SHP77 (cell line): ENCODE results near the gene SOX8.

Experiments
- DNase-seq, 2 experiments: peaks; one replicate each; lab custom pipeline; 2025; lab: John Stamatoyannopoulos, UW

Gene SOX8

GRCh38 chr16:1026784-1027500, 45.4 kb downstream of the SOX8 start:
- DNase-seq: no peak

DNA sequence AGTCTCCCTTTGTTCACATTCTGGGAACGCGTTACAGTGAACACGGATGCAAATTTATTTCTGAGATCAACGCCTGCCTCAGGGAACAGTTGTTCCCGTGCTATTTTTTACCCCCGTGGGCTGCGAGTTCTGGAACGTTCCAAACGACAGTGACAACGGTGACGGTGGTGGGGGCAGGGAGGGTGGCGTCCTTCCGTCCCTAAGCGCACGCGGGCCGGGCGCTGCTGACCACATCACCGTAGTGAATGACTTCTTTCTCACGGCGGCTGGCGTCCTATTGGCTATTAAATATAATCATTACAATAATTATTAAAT, 45.9 kb downstream of the SOX8 start:
- no peak for DNase-seq

GRCh38 chr16:1028056-1028455, 46.5 kb downstream of the SOX8 start:
- no peak for DNase-seq

DNA sequence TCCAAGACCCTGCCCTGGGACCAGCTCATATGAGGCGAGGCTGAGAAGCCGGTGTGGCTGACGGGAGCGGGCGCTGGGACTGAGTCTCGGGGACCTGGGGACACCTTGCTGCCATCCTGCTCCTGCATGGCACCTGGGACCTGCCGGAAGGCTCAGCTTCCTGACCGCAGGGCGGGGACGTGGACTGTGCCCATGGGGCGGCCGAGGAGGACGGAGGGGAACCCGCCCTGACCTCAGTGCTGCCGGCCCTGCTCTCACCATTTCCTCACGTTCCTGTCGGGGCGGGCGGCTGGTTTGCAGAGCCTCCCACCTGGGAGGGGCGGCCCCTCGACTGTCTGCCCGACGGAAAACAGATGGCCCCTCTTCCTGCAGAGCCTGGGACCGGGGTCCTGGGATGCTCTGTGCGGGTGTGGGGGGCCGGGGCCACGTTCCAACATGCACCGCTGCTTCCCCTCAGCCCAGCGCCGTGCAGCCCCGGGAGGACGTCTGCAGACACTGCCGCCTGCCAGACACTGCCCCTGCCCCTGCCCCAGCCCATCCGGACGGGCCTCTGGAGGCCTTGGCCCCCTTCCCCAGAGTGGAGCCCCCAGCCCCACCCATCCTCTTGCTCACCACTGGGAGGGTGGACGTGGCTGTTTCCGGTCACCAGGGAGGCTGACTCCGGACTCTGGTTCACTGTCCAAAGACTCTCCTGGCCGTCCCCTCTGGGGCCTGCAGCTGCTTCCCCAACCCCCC, 47.1 kb downstream of the SOX8 start:
- no peak for DNase-seq

DNA sequence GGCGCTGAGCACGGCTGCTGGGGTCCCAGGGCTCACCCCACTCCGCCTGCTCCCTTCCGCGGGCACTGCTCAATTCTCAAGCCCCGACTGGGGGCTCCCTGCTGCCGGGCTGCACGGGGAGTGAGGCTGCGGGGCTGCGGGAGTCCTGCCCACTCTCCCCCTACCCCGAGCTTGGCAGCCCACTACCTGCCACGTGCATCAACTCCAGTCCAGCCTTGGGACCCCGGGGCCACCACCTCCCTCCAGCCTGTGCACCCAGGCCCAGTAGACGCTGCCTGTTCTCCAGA, 47.6 kb downstream of the SOX8 start:
- no peak for DNase-seq

DNA sequence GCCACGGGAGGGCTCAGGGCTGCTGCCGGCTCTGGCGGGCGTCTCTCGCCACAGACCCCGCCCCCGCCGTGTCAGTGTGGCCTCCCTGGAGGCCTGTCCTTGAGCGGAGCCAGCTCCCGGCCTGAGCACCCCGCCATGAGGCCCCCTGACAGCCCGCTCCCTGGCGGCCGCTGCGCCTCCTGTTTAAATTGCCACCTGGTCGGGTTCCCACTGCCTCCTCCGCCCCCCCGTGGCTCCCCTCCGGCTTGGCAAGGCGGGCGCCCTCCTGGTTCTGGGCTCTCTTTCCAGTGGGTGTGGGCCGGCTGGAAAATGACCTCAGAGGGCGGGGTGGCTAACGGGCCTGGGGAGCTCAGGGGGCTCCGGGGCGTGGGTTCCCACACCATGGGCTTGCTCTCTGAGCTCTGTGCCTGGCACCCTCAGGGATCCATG, 48.9 kb downstream of the SOX8 start:
- no peak for DNase-seq

DNA sequence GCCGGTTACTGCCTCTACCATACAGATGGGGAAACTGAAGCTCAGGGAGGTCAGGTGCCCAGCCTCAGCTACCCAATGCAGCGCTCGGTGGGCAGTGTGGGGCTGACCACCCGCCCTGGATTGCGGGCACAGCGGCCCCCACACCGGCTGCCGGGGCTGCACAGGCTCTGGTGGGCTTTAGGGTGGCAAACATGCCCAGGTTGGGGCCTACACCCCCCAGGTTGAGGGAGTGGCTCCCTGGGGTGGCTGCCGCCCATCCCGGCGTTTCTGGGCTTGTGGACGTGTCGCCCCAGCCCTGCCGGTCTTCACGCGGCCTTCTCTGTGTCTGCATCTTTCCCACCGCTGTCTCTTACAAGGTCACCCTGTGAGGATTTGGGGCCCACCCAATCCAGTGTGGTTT, 50.1 kb downstream of the SOX8 start:
- no peak for DNase-seq

- no peak for DNase-seq
Observed at GRCh38 chr16:1032607-1033006, 51.0 kb downstream of the SOX8 start.

- no peak for DNase-seq
Observed at GRCh38 chr16:1033128-1033679, 51.6 kb downstream of the SOX8 start.

DNA sequence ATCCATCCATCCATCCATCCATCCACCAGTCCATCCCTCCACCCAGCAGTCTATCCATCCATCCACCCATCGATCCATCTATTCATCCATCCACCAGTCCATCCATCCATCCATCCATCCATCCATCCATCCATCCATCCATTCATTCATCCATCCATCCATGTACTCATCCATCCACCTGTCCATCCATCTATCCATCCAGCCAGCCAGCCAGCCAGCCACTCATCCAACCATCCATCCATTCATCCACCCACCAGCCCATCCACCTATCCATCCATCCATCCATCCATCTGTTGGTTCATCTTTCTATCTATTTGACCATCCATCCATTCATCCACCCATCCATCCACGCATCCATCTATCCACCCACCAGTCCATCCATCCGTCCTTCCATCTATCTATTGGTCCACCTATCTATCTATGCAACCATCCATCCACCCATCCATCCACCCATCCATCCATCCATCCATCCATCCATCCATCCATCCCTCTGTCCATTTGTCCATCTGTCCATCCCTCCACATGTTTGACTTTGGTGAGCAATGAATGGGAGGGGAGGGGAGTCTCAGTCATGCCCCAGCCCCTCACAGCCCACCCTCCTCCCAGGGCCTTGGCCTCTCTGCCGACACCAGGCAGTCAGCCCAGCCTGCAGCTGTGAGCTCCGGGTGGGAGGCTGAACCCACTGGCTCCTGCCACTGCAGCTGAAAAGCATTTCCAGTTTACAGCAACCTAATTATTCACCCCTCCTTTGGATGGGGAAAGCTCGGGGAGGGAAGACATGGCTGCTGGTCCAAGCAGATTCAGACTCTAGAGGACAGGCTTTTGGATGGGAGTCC, 52.9 kb downstream of the SOX8 start:
- DNase-seq: no peak

DNA sequence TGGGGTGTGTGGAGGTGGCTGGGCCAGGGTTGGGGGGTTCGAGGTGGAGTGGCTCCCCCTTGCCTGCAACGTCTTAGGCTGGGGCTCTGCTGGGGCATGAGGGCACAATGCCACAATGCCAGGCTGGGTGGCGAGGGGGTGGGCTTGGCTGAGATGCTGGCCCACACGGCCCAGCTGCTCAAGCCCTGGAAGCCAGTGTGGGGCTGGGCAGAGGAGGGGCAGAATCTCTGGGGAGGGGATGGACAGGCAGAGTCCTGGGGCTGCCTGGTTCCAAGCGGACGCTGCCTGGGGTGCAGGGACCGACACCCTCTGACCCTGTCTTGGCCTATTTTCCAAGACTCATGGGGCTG, 53.5 kb downstream of the SOX8 start:
- no peak for DNase-seq

DNA sequence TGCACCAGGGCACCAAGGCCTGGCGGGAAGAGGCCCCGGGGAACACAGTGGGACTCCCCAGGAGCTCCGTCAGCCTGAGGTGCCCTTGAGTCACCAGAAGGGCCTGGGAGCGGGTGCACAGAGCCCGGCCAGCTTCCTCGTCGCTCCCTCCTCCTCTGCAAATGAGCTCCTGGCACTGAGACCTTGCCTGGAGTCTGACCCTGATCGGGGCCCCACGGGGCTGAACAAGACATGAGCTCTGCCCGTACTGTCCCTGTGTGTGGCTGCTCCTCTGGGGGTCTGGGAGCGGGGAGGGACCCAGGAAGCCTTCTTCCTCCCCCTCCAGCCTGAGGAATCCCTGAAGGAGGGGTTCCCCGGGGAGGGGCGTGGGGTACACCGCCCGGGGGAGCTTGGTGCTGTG, 54.6 kb downstream of the SOX8 start:
- no peak for DNase-seq
